OCI-LY7 (cell line): Measurements from ENCODE around the gene DENND4A. TPM values are rescaled to one million over a fixed set of nuclear protein-coding genes. Genes with fewer than 3 reads are reported as not detected.
"Not testable (repeated sequence)": the region's sequence is repeated elsewhere in the genome, so short reads cannot be mapped to it uniquely, and the experiment has no call there.

Experiments
- BruUV-seq: library from RNA; stranded (reverse); fragments of 400-500 nt; replicated peaks from 2 replicates; lab custom pipeline; 2021; lab: Mats Ljungman, UMichigan
- CTCF ChIA-PET: fragments of 300-600 bp; sonication (Branson Sonifier 250); formaldehyde crosslinking; loops from one replicate; lab custom pipeline; 2022; ENCODE audit warnings: antibody characterized with exemption; ENCODE audit not compliant: unreplicated experiment; lab: Charles Lee
- POLR2A ChIA-PET: fragments of 300-600 bp; sonication (Branson Sonifier 250); formaldehyde crosslinking; loops from one replicate; lab custom pipeline; 2022; ENCODE audit warnings: antibody characterized with exemption; lab: Charles Lee
- DNase-seq: peaks from one replicate; pipeline ENCODE4 v3.0.0-alpha.2; 2015; ENCODE audit warnings: low spot score
- H2AFZ ChIP-seq: fragments of 200-600 bp; sonication (generic), shearing (Covaris generic); 2 replicates; pipeline ENCODE4 v1.6.1; 2014; ENCODE audit warnings: mild to moderate bottlenecking, antibody characterized with exemption, low read length, moderate library complexity
- H3K27ac ChIP-seq: fragments of 200-600 bp; sonication (generic); 2 replicates; pipeline ENCODE4 v1.5.1; 2014; ENCODE audit warnings: mixed run types, low read depth, mild to moderate bottlenecking, moderate library complexity, low read length, inconsistent platforms; ENCODE audit not compliant: poor library complexity, severe bottlenecking
- H3K36me3 ChIP-seq: fragments of 200-600 bp; sonication (generic); 2 replicates; pipeline ENCODE4 v1.6.1; 2014; ENCODE audit warnings: mild to moderate bottlenecking, antibody characterized with exemption, low read length, moderate library complexity, mixed read lengths; ENCODE audit not compliant: insufficient read depth
- H3K4me1 ChIP-seq: fragments of 200-600 bp; sonication (generic); 2 replicates; pipeline ENCODE4 v1.5.1; 2014; ENCODE audit warnings: mild to moderate bottlenecking, low read length; ENCODE audit not compliant: insufficient read depth, poor library complexity, severe bottlenecking
- H3K4me2 ChIP-seq: fragments of 200-600 bp; sonication (generic); 2 replicates; pipeline ENCODE4 v1.6.1; 2014; ENCODE audit warnings: mild to moderate bottlenecking, low read length
- H3K4me3 ChIP-seq: fragments of 200-600 bp; sonication (generic); 2 replicates; pipeline ENCODE4 v1.5.1; 2014; ENCODE audit warnings: mild to moderate bottlenecking, low read depth, low read length; ENCODE audit not compliant: poor library complexity, severe bottlenecking
- H3K79me2 ChIP-seq: fragments of 200-600 bp; sonication (generic); 2 replicates; pipeline ENCODE4 v1.6.1; 2016; ENCODE audit warnings: low read depth, mild to moderate bottlenecking, low read length, moderate library complexity, mixed read lengths; ENCODE audit not compliant: insufficient read depth
- H3K9me2 ChIP-seq: fragments of 200-600 bp; sonication (generic); 2 replicates; pipeline ENCODE4 v1.6.1; 2016; ENCODE audit warnings: mild to moderate bottlenecking, low read length, mixed read lengths; ENCODE audit not compliant: insufficient read depth
- H3K9me3 ChIP-seq: fragments of 200-600 bp; sonication (generic); 2 replicates; pipeline ENCODE4 v1.6.1; 2014; ENCODE audit warnings: mild to moderate bottlenecking, mixed run types, low read length, mixed read lengths
- H4K20me1 ChIP-seq: fragments of 200-600 bp; sonication (generic); 2 replicates; pipeline ENCODE4 v1.6.1; 2014; ENCODE audit warnings: mild to moderate bottlenecking, antibody characterized with exemption, low read length, moderate library complexity, mixed read lengths; ENCODE audit not compliant: insufficient read depth
- EZH2phosphoT487 ChIP-seq: fragments of 200-600 bp; sonication (generic); IDR thresholded peaks from 2 replicates; pipeline ENCODE4 v1.6.1; 2018; ENCODE audit warnings: low read depth, borderline replicate concordance, mild to moderate bottlenecking, mixed run types, antibody characterized with exemption, low read length, moderate library complexity, mixed read lengths
- intact Hi-C: fragments of 100-400 bp; cut with micrococcal nuclease; formaldehyde crosslinking; loops from one replicate; pipeline ENCODE4 v1.10.0; 2022; ENCODE audit not compliant: unreplicated experiment
- total RNA-seq, 2 experiments: library from RNA; depleted of rRNA in 1 of 2; stranded (reverse); fragments of >200 nt in 1 of 2; shearing (Covaris generic) in 1 of 2; gene quantifications; 2 replicates each; pipeline ENCODE4 v1.2.3, GENCODE V29; 2014 to 2022
- TF ChIP-seq, protein P1 (sequence below): fragments of 200-600 bp; sonication (generic); conservative IDR thresholded peaks from 2 replicates; pipeline ENCODE4 v1.5.1; 2014; ENCODE audit warnings: mild to moderate bottlenecking, antibody characterized with exemption, low read length, moderate library complexity, mixed read lengths

The DENND4A gene
- total RNA-seq, 2 experiments from 2014 or later = 42.7 to 86.5 TPM

DNA sequence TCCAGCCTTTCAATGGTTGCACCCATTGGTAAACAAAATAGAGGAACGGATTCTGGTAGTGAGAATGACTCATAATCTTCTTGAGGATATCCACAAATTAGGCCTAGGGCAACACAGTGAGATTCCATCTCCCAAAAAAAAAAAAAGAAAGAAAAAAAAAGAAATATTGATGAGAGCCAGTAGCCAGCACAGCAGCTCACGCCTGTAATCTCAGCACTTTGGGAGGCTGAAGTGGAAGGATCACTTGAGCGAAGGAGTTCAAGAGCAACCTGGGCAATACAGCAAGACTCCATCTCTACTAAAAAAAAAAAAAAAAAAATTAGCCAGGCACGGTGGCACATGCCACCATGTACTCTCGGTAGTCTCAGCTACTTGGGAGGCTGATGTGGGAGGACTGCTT lies 51.9 kb downstream of the DENND4A start:
- peaks cover 65% of the 10 kb centered on the region for H3K36me3 ChIP-seq

DNA sequence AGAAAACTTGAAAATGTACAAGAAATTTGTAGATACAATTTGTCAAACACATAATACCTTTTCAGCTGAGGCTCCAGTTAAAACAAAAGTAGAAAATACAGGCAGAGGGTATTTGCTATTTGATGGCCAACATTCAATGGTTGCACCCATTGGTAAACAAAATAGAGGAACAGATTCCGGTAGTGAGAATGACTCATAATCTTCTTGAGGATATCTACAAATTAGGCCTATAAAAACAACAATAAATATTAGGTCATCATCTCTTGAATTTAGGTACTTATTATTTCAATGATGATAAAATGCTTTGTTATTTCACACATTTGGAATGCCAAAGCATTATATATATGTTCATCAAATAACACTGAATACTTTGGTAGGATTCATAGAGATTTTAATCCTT lies 53.4 kb downstream of the DENND4A start:
- H3K79me2 ChIP-seq = 0 out of 2 replicates have a peak, but pooled peaks cover 3% of the 10 kb centered on the region
- no peak overlapping the region for H3K27ac ChIP-seq
- ChIA-PET CTCF (no interaction called here), POLR2A (no interaction called here)
- no peaks in the 10 kb centered on the region for H3K9me3 ChIP-seq
- H2AFZ ChIP-seq = no peak overlapping the region
- H4K20me1 ChIP-seq = 0 out of 2 replicates have a peak, but pooled peaks cover 3% of the 10 kb centered on the region
- no peak for TF ChIP-seq EZH2phosphoT487
- TF ChIP-seq, protein P1, sequence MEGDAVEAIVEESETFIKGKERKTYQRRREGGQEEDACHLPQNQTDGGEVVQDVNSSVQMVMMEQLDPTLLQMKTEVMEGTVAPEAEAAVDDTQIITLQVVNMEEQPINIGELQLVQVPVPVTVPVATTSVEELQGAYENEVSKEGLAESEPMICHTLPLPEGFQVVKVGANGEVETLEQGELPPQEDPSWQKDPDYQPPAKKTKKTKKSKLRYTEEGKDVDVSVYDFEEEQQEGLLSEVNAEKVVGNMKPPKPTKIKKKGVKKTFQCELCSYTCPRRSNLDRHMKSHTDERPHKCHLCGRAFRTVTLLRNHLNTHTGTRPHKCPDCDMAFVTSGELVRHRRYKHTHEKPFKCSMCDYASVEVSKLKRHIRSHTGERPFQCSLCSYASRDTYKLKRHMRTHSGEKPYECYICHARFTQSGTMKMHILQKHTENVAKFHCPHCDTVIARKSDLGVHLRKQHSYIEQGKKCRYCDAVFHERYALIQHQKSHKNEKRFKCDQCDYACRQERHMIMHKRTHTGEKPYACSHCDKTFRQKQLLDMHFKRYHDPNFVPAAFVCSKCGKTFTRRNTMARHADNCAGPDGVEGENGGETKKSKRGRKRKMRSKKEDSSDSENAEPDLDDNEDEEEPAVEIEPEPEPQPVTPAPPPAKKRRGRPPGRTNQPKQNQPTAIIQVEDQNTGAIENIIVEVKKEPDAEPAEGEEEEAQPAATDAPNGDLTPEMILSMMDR = no peak
- no peak overlapping the region for H3K4me3 ChIP-seq
- H3K4me1 ChIP-seq = no peaks in the 10 kb centered on the region
- no peaks in the 10 kb centered on the region for H3K9me2 ChIP-seq
- DNase-seq = no peak
- H3K36me3 ChIP-seq = peaks cover 73% of the 10 kb centered on the region
- no TSS peak for BruUV-seq
- H3K4me2 ChIP-seq = no peak overlapping the region
- intact Hi-C loops = no loop called here

More for the DNA sequence above, 51.9 kb downstream of the DENND4A start:
- Histone ChIP-seq H3K27ac (no peak overlapping the region), H4K20me1 (0 out of 2 replicates have a peak, but pooled peaks cover 4% of the 10 kb centered on the region), H2AFZ (no peak overlapping the region), H3K4me3 (no peak overlapping the region), H3K9me2 (no peaks in the 10 kb centered on the region), H3K79me2 (0 out of 2 replicates have a peak, but pooled peaks cover 3% of the 10 kb centered on the region), H3K9me3 (no peaks in the 10 kb centered on the region), H3K4me2 (no peak overlapping the region), H3K4me1 (no peaks in the 10 kb centered on the region)
- no peak for DNase-seq
- BruUV-seq = no TSS peak
- CTCF ChIA-PET = no interaction called here
- POLR2A ChIA-PET = interaction anchor here (0.6 to 0.7 kb wide), 2 partner anchors 9 to 448 kb away, joined by 3 read pairs; no protein-coding TSS in a partner anchor
- TF ChIP-seq EZH2phosphoT487 = no peak
- TF ChIP-seq, protein P1 = no peak
- intact Hi-C loops = no loop called here

DNA sequence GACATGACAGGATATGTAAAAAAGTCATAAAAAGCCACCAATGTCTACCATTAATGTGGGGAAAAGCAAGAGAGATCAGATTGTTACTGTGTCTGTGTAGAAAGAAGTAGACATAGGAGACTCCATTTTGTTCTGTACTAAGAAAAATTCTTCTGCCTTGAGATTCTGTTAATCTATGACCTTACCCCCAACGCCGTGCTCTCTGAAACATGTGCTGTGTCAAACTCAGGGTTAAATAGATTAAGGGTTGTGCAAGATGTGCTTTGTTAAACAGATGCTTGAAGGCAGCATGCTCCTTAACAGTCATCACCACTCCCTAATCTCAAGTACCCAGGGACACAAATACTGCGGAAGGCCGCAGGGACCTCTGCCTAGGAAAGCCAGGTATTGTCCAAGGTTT lies 58.5 kb downstream of the DENND4A start:
- BruUV-seq, H3K9me3 ChIP-seq, DNase-seq, H3K4me2 ChIP-seq, H3K4me1 ChIP-seq, POLR2A ChIA-PET, H2AFZ ChIP-seq, H3K79me2 ChIP-seq, H4K20me1 ChIP-seq, H3K27ac ChIP-seq, H3K9me2 ChIP-seq, CTCF ChIA-PET, intact Hi-C loops, H3K4me3 ChIP-seq: not testable (repeated sequence)
- peaks cover 84% of the 10 kb centered on the region for H3K36me3 ChIP-seq
